ENCODE data around the gene CD274. TPM values are rescaled to one million over a fixed set of nuclear protein-coding genes. Genes with fewer than 3 reads are reported as not detected.
"Not testable (repeated sequence)": the region's sequence is repeated elsewhere in the genome, so short reads cannot be mapped to it uniquely, and the experiment has no call there.

Gene CD274
- total and polyA plus RNA-seq, 9 donors: 0.57 to 6.7 (median 1.5) TPM

GRCh38 chr9:5493679-5494511, 43.6 kb downstream of the CD274 start:
- no peak overlapping the region for H3K27ac ChIP-seq
- TF ChIP-seq CTCF (IDR thresholded peaks at IDR 0.05) (no peak), EP300 (IDR thresholded peaks at IDR 0.05) (no peak), POLR2A (IDR thresholded peaks at IDR 0.05) (no peak)
- 70 to 74% (median 73%) methylated on average over 8 of the region's 8 CpGs for WGBS, 3 donors
- H3K27me3 ChIP-seq: no peaks in the 10 kb centered on the region
- no peaks in the 10 kb centered on the region for H3K9me3 ChIP-seq
- no peaks in the 10 kb centered on the region for H3K36me3 ChIP-seq
- DNase-seq: no peak
- H3K4me1 ChIP-seq (ENCODE audit: insufficient read depth): no peaks in the 10 kb centered on the region
- intact Hi-C loops (cut with DNase I): no loop called here
- H3K4me3 ChIP-seq: no peak overlapping the region

GRCh38 chr9:5494765-5495164, 44.4 kb downstream of the CD274 start:
- intact Hi-C loops (cut with DNase I); H3K4me3 ChIP-seq; H3K27me3 ChIP-seq; H3K9me3 ChIP-seq; H3K27ac ChIP-seq; H3K4me1 ChIP-seq (ENCODE audit: insufficient read depth); DNase-seq; H3K36me3 ChIP-seq: not testable (repeated sequence)
- 78 to 79% (median 78%) methylated on average over 3 of the region's 3 CpGs for WGBS, 3 donors

- Histone ChIP-seq H3K27ac (no peak overlapping the region), H3K9me3 (no peaks in the 10 kb centered on the region), H3K4me1 (ENCODE audit: insufficient read depth) (peaks cover 1% of the 10 kb centered on the region), H3K4me3 (no peak overlapping the region), H3K36me3 (no peaks in the 10 kb centered on the region), H3K27me3 (no peaks in the 10 kb centered on the region)
- DNase-seq: no peak
- WGBS, 3 donors: 96 to 99% (median 97%) methylated on average over 1 of the region's 1 CpG
- TF ChIP-seq CTCF (IDR thresholded peaks at IDR 0.05) (no peak), EP300 (IDR thresholded peaks at IDR 0.05) (no peak), POLR2A (IDR thresholded peaks at IDR 0.05) (no peak)
- intact Hi-C loops (cut with DNase I): no loop called here
These were observed 48.8 kb downstream of the CD274 start for GRCh38 chr9:5499157-5499556.

DNA sequence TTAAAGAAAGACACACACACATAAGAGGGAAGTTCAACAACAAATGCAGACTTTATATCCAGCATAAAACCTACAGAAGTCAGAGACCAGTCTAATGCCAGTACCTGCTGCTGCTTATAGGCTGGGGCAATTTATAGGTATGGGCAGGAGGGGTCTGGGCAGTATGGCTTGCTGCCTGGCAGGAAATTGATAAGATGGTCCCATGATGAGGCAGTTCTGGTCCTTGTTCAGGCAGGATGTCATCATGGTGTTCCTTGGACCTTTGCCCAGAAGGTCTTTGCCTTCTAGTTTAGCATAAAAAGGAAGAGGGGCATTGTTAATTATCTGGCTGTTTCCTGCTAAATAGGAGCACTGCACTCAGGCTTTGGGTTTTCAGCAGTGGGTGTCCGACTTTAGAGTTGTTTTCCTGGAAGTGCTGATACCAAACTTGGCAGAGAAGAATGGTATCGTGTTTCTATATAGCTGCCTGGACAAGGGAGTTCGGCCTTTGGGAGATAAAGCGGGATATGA, 49.6 kb downstream of the CD274 start:
- Histone ChIP-seq H3K4me1 (ENCODE audit: insufficient read depth) (peaks cover 1% of the 10 kb centered on the region), H3K36me3 (no peaks in the 10 kb centered on the region), H3K27me3 (no peaks in the 10 kb centered on the region), H3K4me3 (no peak overlapping the region), H3K9me3 (no peaks in the 10 kb centered on the region), H3K27ac (no peak overlapping the region)
- 23 to 44% (median 34%) methylated on average over 4 of the region's 4 CpGs for WGBS, 3 donors
- no peak for DNase-seq
- intact Hi-C loops (cut with DNase I): no loop called here
- no peak for TF ChIP-seq POLR2A (IDR thresholded peaks at IDR 0.05)
- TF ChIP-seq EP300 (IDR thresholded peaks at IDR 0.05): no peak
- no peak for TF ChIP-seq CTCF (IDR thresholded peaks at IDR 0.05)
